Stimulated activated CD4-positive, alpha-beta T cell treated with anti-CD3 and anti-CD28 coated beads, Interleukin-1b, Interleukin-23, amount 100 ng/mL, for 48 hours (primary cell): Measurements from ENCODE around the gene GRM7.

Experiments used
- DNase-seq: peaks from one replicate; pipeline ENCODE4 v3.0.0-alpha.2; 2020

The GRM7 gene

GRCh38 chr3:7249493-7250076 is 388.7 kb downstream of the GRM7 start:
- no peak for DNase-seq

GRCh38 chr3:7254251-7254650 is 393.3 kb downstream of the GRM7 start:
- DNase-seq = no peak

- DNase-seq = no peak
Measured at GRCh38 chr3:7260975-7261374, 400.1 kb downstream of the GRM7 start.

GRCh38 chr3:7263347-7264195 is 402.7 kb downstream of the GRM7 start:
- no peak for DNase-seq

GRCh38 chr3:7264196-7264526 is 403.2 kb downstream of the GRM7 start:
- no peak for DNase-seq

- no peak for DNase-seq
Measured at GRCh38 chr3:7265736-7266135, 404.8 kb downstream of the GRM7 start.

- no peak for DNase-seq
Measured at GRCh38 chr3:7266551-7266950, 405.6 kb downstream of the GRM7 start.

GRCh38 chr3:7270731-7271130 is 409.8 kb downstream of the GRM7 start:
- DNase-seq = no peak

GRCh38 chr3:7271631-7272030 is 410.7 kb downstream of the GRM7 start:
- no peak for DNase-seq

GRCh38 chr3:7272203-7272602 is 411.3 kb downstream of the GRM7 start:
- no peak for DNase-seq

- DNase-seq = no peak
Measured at GRCh38 chr3:7275396-7275795, 414.5 kb downstream of the GRM7 start.

GRCh38 chr3:7280318-7280717 is 419.4 kb downstream of the GRM7 start:
- DNase-seq = no peak

- no peak for DNase-seq
Measured at GRCh38 chr3:7282988-7283387, 422.1 kb downstream of the GRM7 start.

- no peak for DNase-seq
Measured at GRCh38 chr3:7285505-7285904, 424.6 kb downstream of the GRM7 start.

GRCh38 chr3:7288133-7288532 is 427.2 kb downstream of the GRM7 start:
- no peak for DNase-seq

- DNase-seq = no peak
Measured at GRCh38 chr3:7289121-7289520, 428.2 kb downstream of the GRM7 start.

- DNase-seq = no peak
Measured at GRCh38 chr3:7290077-7290825, 429.3 kb downstream of the GRM7 start.

- DNase-seq = no peak
Measured at GRCh38 chr3:7292362-7292761, 431.4 kb downstream of the GRM7 start.

- DNase-seq = no peak
Measured at GRCh38 chr3:7293286-7293685, 432.4 kb downstream of the GRM7 start.

- no peak for DNase-seq
Measured at GRCh38 chr3:7305561-7305960, 444.6 kb downstream of the GRM7 start.

- no peak for DNase-seq
Measured at GRCh38 chr3:7306901-7307300, 446.0 kb downstream of the GRM7 start.

- DNase-seq = no peak
Measured at GRCh38 chr3:7307410-7307809, 446.5 kb downstream of the GRM7 start.

- no peak for DNase-seq
Measured at GRCh38 chr3:7309641-7310102, 448.8 kb downstream of the GRM7 start.

GRCh38 chr3:7315037-7315436 is 454.1 kb downstream of the GRM7 start:
- no peak for DNase-seq
